OCI-LY3 (cell line): Measurements from ENCODE around the gene FRMD8.

Source experiments
- CTCF ChIP-seq: fragments of 200-600, 300-600 bp; sonication (generic); IDR thresholded peaks from 2 replicates; pipeline ENCODE4 v1.5.1; 2014; ENCODE audit warnings: antibody characterized with exemption, low read length, low read depth
- EZH2phosphoT487 ChIP-seq: fragments of 200-600 bp; shearing (Covaris generic); IDR thresholded peaks from 2 replicates; pipeline ENCODE4 v1.6.1; 2018; ENCODE audit warnings: antibody characterized with exemption, mixed run types, low read depth

DNA sequence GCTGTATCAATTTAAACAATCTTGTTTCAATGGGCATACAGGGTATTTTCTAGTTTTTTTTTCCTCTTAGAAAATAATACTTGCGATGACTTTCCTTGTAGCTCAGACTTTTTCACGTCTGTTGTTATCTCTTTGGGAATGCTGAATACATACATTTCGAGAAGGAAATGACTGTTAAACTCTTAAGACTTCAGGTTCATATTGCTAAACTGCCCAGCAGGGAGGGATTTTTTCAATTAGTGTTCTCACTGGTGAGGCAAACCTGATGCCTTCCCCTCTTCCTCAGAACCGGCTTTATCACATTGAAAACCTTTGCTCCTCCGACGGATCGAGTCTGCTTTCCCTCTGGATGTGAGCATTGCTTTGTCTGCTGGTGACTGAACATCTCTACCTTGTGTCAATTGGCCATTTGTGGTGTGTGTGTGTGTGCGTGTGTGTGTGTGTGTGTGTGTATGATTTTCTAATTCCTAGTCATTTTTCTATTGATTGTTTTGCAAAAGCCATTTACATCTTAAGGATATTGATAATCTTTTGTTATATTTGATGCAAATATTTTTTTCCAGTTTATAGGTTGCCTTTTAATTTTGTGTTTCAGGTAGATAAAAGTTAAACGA, 42.7 kb downstream of the FRMD8 start:
- TF ChIP-seq CTCF: no peak
- TF ChIP-seq EZH2phosphoT487: no peak
